B cell (primary cell): ENCODE results near the gene TMEM134. TPM values are rescaled to one million over a fixed set of nuclear protein-coding genes. Genes with fewer than 3 reads are reported as not detected.
"Not testable (repeated sequence)": the region's sequence is repeated elsewhere in the genome, so short reads cannot be mapped to it uniquely, and the experiment has no call there.

ENCODE experiments used
- ATAC-seq: fragments of 200-7000 bp; cut with Tn5 transposase; one replicate; pipeline ENCODE4 v1.10.0; 2021; ENCODE audit warnings: low read depth, mild to moderate bottlenecking, moderate number of reproducible peaks, moderate library complexity
- CTCF ChIA-PET: fragments of 350-600 bp; sonication (Branson Sonifier 250); formaldehyde crosslinking; loops from one replicate; lab custom pipeline; 2021; ENCODE audit warnings: antibody characterized with exemption, inconsistent platforms; lab: Charles Lee
- POLR2A ChIA-PET: fragments of 350-600 bp; sonication (Branson Sonifier 250); formaldehyde crosslinking; loops from one replicate; lab custom pipeline; 2021; ENCODE audit warnings: antibody characterized with exemption; lab: Charles Lee
- DNase-seq: peaks from one replicate; pipeline ENCODE4 v3.0.0; 2013
- H2AFZ ChIP-seq: 2 replicates; pipeline ENCODE4 v1.6.1; 2012; ENCODE audit warnings: mild to moderate bottlenecking, low read depth, low read length; ENCODE audit not compliant: insufficient read depth, poor library complexity, severe bottlenecking
- H3K27ac ChIP-seq, 2 donors: 1 replicate in 1 of 2; 2 replicates in 1 of 2; pipeline ENCODE4 v1.5.1; 2012 to 2013; ENCODE audit warnings: low read length in 2 of 2, mild to moderate bottlenecking in 2 of 2, moderate library complexity in 1 of 2
- H3K27me3 ChIP-seq, 4 experiments: fragments of 200-600 bp in 1 of 4; sonication (generic) in 1 of 4; replicated peaks in 1 of 4; 1 replicate in 2 of 4; 2 replicates in 2 of 4; pipeline versions ENCODE4 v1.6.1 to v1.7.0; 2013 to 2016; ENCODE audit warnings: low read length in 3 of 4, mild to moderate bottlenecking in 2 of 4, mixed read lengths in 1 of 4, moderate library complexity in 1 of 4; ENCODE audit not compliant: insufficient read depth in 4 of 4, control insufficient read depth in 3 of 4; ENCODE audit errors: control extremely low read depth in 1 of 4
- H3K36me3 ChIP-seq, 2 experiments: replicated peaks in 1 of 2; 1 replicate in 1 of 2; 2 replicates in 1 of 2; pipeline versions ENCODE4 v1.6.1 to v1.7.1; 2013; ENCODE audit warnings: low read length in 1 of 2; ENCODE audit not compliant: insufficient read depth in 2 of 2, control insufficient read depth in 1 of 2; ENCODE audit errors: control extremely low read depth in 1 of 2, extremely low read depth in 1 of 2
- H3K4me1 ChIP-seq, 2 donors: fragments of 200-600 bp in 1 of 2; sonication (generic) in 1 of 2; 1 replicate in 1 of 2; 2 replicates in 1 of 2; pipeline versions ENCODE4 v1.5.1 to v1.6.1; 2013 to 2017; ENCODE audit warnings: low read length in 2 of 2; ENCODE audit not compliant: control insufficient read depth in 2 of 2, insufficient read depth in 2 of 2
- H3K4me2 ChIP-seq: replicated peaks from 2 replicates; pipeline ENCODE3; 2012; ENCODE audit warnings: mild to moderate bottlenecking, low read depth, low read length; ENCODE audit not compliant: poor library complexity, severe bottlenecking
- H3K4me3 ChIP-seq, 5 experiments: fragments of 200-600 bp in 1 of 5; sonication (generic) in 1 of 5; 1 replicate in 3 of 5; 2 replicates in 2 of 5; pipeline versions ENCODE4 v1.5.1 to v1.7.0; 2011 to 2016; ENCODE audit warnings: low read length in 4 of 5, mild to moderate bottlenecking in 4 of 5, low read depth in 2 of 5, control low read depth in 1 of 5, moderate library complexity in 1 of 5; ENCODE audit not compliant: insufficient read depth in 1 of 5; ENCODE audit errors: control extremely low read depth in 1 of 5, extremely low read depth in 1 of 5
- H3K79me2 ChIP-seq: fragments of 200-600 bp; sonication (generic); one replicate; pipeline ENCODE4 v1.6.0; 2016; ENCODE audit warnings: low read length; ENCODE audit not compliant: control insufficient read depth, insufficient read depth
- H3K9ac ChIP-seq: fragments of 200-600 bp; sonication (generic); 2 replicates; pipeline ENCODE4 v1.6.1; 2017; ENCODE audit warnings: mild to moderate bottlenecking, low read length, moderate library complexity
- H3K9me3 ChIP-seq, 3 donors: one replicate each; pipeline versions ENCODE4 v1.6.1 to v1.7.1; 2013; ENCODE audit warnings: low read length in 2 of 3; ENCODE audit not compliant: control insufficient read depth in 2 of 3, insufficient read depth in 1 of 3; ENCODE audit errors: control extremely low read depth in 1 of 3
- H4K20me1 ChIP-seq: 2 replicates; pipeline ENCODE4 v1.6.0; 2012; ENCODE audit warnings: mild to moderate bottlenecking, low read length; ENCODE audit not compliant: insufficient read depth, control insufficient read depth, poor library complexity, severe bottlenecking
- H3K27ac Mint-ChIP-seq: one replicate; pipeline ENCODE4 v1.8.0; 2021; ENCODE audit warnings: mixed read lengths
- H3K27me3 Mint-ChIP-seq: one replicate; pipeline ENCODE4 v1.8.0; 2021; ENCODE audit warnings: mixed read lengths
- H3K4me1 Mint-ChIP-seq: one replicate; pipeline ENCODE4 v1.8.0; 2021; ENCODE audit warnings: mixed read lengths
- H3K4me3 Mint-ChIP-seq: one replicate; pipeline ENCODE4 v1.8.0; 2021; ENCODE audit warnings: mixed read lengths
- H3K9me3 Mint-ChIP-seq: one replicate; pipeline ENCODE4 v1.8.0; 2022; ENCODE audit warnings: mixed read lengths; ENCODE audit not compliant: insufficient read depth
- EZH2 ChIP-seq: IDR thresholded peaks from 2 replicates; pipeline ENCODE4 v1.6.1; 2012; ENCODE audit warnings: borderline replicate concordance, low read depth, mild to moderate bottlenecking, moderate library complexity, low read length; ENCODE audit not compliant: insufficient read depth, poor library complexity, severe bottlenecking
- WGBS: methylation state at CpG from one replicate; pipeline ENCODE4 v1.1.5; 2013; ENCODE audit warnings: missing lambda C conversion rate; ENCODE audit not compliant: insufficient coverage; 5-methylcytosine and 5-hydroxymethylcytosine counted together
- intact Hi-C: fragments of 100-400 bp; cut with micrococcal nuclease; formaldehyde crosslinking; loops from one replicate; pipeline ENCODE4 v1.10.0; 2022
- polyA plus RNA-seq: library from polyadenylated mRNA; depleted of rRNA; stranded (reverse); fragments of >200 nt; gene quantifications from 2 replicates; pipeline ENCODE4 v1.2.3, GENCODE V29; 2012
- total RNA-seq, 2 donors: library from RNA; stranded (reverse); fragments of 120-200 nt in 1 of 2; gene quantifications; 1 replicate in 1 of 2; 2 replicates in 1 of 2; pipeline versions ENCODE4 v1.2.3 to v1.2.4, GENCODE V29; 2013 to 2022
- TF ChIP-seq, protein P1 (sequence below): fragments of 200-600 bp; IDR thresholded peaks from one replicate; pipeline ENCODE4 v1.8.0; 2022; ENCODE audit warnings: antibody characterized with exemption, mild to moderate bottlenecking

Gene TMEM134
- total and polyA plus RNA-seq, 2 donors (not counting 1 experiment from before 2014, with no cell fraction given): 167 to 197 TPM

DNA sequence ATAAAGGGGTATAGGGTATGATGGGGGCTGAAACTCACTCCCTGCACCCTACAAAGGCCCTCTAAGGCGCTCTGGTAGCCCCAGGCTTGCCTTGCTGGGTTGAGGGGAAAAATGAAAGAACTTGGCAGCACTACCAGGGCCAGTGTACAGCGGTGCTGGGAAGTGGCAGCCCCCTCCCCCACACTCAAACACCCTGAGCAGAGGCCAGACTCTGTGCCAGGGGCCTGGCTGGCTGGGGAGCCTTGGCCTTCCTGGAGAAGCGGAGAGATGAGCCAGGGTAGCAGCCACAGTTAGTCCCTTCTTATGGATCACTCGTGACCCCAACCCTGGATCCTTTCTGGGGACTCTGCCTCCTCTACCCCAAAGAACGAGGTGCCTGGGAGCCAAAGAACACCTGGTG lies 2.7 kb downstream of the TMEM134 start:
- no peak for DNase-seq
- peaks cover 61% of the 10 kb centered on the region for H3K4me1 Mint-ChIP-seq
- Histone ChIP-seq H3K36me3 (peaks cover 2 to 9% of the 10 kb centered on the region in 2 experiments), H3K27ac (peak overlapping the region in 1 of 2 donors; percentile 59), H3K4me2 (peak overlapping the region; percentile 98), H3K27me3 (no peaks in the 10 kb centered on the region), H3K9ac (no peak overlapping the region), H3K4me3 (no peak overlapping the region), H3K79me2 (peaks cover 57% of the 10 kb centered on the region), H2AFZ (no peak overlapping the region), H3K4me1 (peaks cover 47 to 81% of the 10 kb centered on the region in 2 donors), H4K20me1 (peaks cover 10% of the 10 kb centered on the region), H3K9me3 (peaks cover 0 to 9% (median 0%) of the 10 kb centered on the region in 3 donors)
- TF ChIP-seq, protein P1, sequence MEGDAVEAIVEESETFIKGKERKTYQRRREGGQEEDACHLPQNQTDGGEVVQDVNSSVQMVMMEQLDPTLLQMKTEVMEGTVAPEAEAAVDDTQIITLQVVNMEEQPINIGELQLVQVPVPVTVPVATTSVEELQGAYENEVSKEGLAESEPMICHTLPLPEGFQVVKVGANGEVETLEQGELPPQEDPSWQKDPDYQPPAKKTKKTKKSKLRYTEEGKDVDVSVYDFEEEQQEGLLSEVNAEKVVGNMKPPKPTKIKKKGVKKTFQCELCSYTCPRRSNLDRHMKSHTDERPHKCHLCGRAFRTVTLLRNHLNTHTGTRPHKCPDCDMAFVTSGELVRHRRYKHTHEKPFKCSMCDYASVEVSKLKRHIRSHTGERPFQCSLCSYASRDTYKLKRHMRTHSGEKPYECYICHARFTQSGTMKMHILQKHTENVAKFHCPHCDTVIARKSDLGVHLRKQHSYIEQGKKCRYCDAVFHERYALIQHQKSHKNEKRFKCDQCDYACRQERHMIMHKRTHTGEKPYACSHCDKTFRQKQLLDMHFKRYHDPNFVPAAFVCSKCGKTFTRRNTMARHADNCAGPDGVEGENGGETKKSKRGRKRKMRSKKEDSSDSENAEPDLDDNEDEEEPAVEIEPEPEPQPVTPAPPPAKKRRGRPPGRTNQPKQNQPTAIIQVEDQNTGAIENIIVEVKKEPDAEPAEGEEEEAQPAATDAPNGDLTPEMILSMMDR: no peak
- no peak for TF ChIP-seq EZH2
- no peak for ATAC-seq
- H3K27me3 Mint-ChIP-seq: no peaks in the 10 kb centered on the region
- 93% methylated on average over 3 of the region's 5 CpGs for WGBS
- H3K27ac Mint-ChIP-seq: peak overlapping the region; percentile 72
- ChIA-PET CTCF (interaction anchor here (0.9 to 6.7 kb wide), 4 partner anchors 29 to 83 kb away, joined by 3 to 64 read pairs (median 6); partner anchors contain the start of genes PPP1CA, PTPRCAP and TBC1D10C), POLR2A (interaction anchor here (0.7 to 10.4 kb wide), 13 partner anchors 17 to 74 kb away, joined by 3 to 215 read pairs (median 11); partner anchors contain the start of genes AIP, CORO1B, PPP1CA and PTPRCAP)
- no peaks in the 10 kb centered on the region for H3K9me3 Mint-ChIP-seq
- intact Hi-C loops: no loop called here
- H3K4me3 Mint-ChIP-seq: peak overlapping the region; percentile 44

DNA sequence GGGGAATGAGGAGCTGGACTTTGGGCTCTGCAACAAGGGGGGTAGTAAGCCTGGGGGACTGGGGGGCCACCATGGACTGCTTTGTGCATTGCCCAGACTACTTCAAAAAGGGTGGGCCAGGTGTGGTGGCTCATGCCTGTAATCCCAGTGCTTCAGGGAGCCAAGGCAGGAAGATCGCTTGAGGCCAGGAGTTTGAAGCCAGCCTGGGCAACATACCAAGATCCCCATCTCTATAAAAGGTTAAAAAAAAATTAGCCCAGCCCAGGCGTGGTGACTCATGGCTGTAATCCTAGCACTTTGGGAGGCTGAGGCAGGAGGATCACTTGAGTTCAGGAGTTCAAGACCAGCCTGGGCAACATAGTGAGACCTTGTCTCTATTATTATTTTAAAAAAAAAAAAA lies 3.5 kb downstream of the TMEM134 start:
- POLR2A ChIA-PET: interaction anchor here (0.6 to 10.4 kb wide), 21 partner anchors 11 to 845 kb away, joined by 3 to 215 read pairs (median 4); partner anchors contain the start of genes AIP, CLCF1, CORO1B and PITPNM1
- H3K36me3 ChIP-seq, intact Hi-C loops, H4K20me1 ChIP-seq, H3K27me3 Mint-ChIP-seq, H3K9me3 Mint-ChIP-seq, DNase-seq, H3K27me3 ChIP-seq, ATAC-seq: not testable (repeated sequence)
- Histone ChIP-seq H3K79me2 (peaks cover 57% of the 10 kb centered on the region), H3K9me3 (peaks cover 0 to 12% (median 0%) of the 10 kb centered on the region in 3 donors), H3K4me2 (peak overlapping the region; percentile 97), H3K27ac (peak overlapping the region; percentile 82 to 94), H3K9ac (peak overlapping the region; percentile 91), H2AFZ (peak overlapping the region; percentile 83), H3K4me1 (peaks cover 55 to 88% of the 10 kb centered on the region in 2 donors), H3K4me3 (peak overlapping the region in 4 of 5 experiments; percentile 70 to 78 (median 76))
- Mint-ChIP-seq H3K4me1 (peaks cover 62% of the 10 kb centered on the region), H3K4me3 (peak overlapping the region; percentile 89), H3K27ac (peak overlapping the region; percentile 97)
- WGBS: 83% methylated on average over 1 of the region's 2 CpGs
- CTCF ChIA-PET: interaction anchor here (0.6 to 1.8 kb wide), 8 partner anchors 17 to 163 kb away, joined by 3 to 9 read pairs (median 4); partner anchors contain the start of genes AIP, PPP1CA and PTPRCAP
